K562 (cell line): ENCODE data around the gene SARS2. TPM values are rescaled to one million over a fixed set of nuclear protein-coding genes. Genes with fewer than 3 reads are reported as not detected.
A peak's percentile ranks its signal among the peaks of the same experiment; 100 is the strongest.

ENCODE experiments used
- ATAC-seq: fragments of 200-7000 bp; cut with Tn5 transposase; 3 replicates; pipeline ENCODE4 v1.9.1; 2020; ENCODE audit warnings: moderate library complexity
- BruUV-seq: library from RNA; stranded (reverse); fragments of 400-500 nt; replicated peaks from 2 replicates; lab custom pipeline; 2021; lab: Mats Ljungman, UMichigan
- CTCF ChIA-PET: fragments of 300-600 bp; formaldehyde crosslinking; extraction: SDS; loops from one replicate; lab custom pipeline; 2021; ENCODE audit warnings: low intra/inter-chr PET ratio; lab: Yijun Ruan, JAX
- POLR2A ChIA-PET: fragments of 300-600, 350-650 bp; sonication (Branson Sonifier 250); formaldehyde crosslinking; extraction: SDS; loops from one replicate; lab custom pipeline; 2021; ENCODE audit warnings: antibody characterized with exemption, inconsistent platforms; lab: Yijun Ruan, JAX
- DNase-seq, 4 experiments: peaks; one replicate each; pipeline versions ENCODE4 v3.0.0 to v3.0.0-alpha.2; 2011 to 2018; ENCODE audit warnings: low spot score in 3 of 4, mixed read lengths in 3 of 4; ENCODE audit errors: extremely low read depth in 1 of 4
- FAIRE-seq: peaks from 2 replicates; lab custom pipeline; 2011; peaks lifted over from hg19 to GRCh38; lab: Jason Lieb, UNC
- H2AFZ ChIP-seq: 2 replicates; pipeline ENCODE4 v1.6.0; 2011; ENCODE audit warnings: low read depth, low read length, control low read depth, inconsistent platforms
- H3K27ac ChIP-seq: fragments of 200-600 bp; 3 replicates; pipeline ENCODE4 v1.8.0; 2011; ENCODE audit warnings: low read depth, mild to moderate bottlenecking, control low read depth, inconsistent platforms, low read length, moderate library complexity, mixed read lengths; ENCODE audit errors: extremely low read depth
- H3K27me3 ChIP-seq, 2 experiments: fragments of 300-600 bp in 1 of 2; 2 replicates in 1 of 2; 3 replicates in 1 of 2; pipeline versions ENCODE4 v1.6.0 to v1.8.0; 2011; ENCODE audit warnings: inconsistent platforms in 2 of 2, low read length in 2 of 2, mild to moderate bottlenecking in 1 of 2, mixed read lengths in 1 of 2, moderate library complexity in 1 of 2; ENCODE audit not compliant: control insufficient read depth in 2 of 2, insufficient read depth in 2 of 2
- H3K36me3 ChIP-seq: fragments of 300-600 bp; 3 replicates; pipeline ENCODE4 v1.8.0; 2011; ENCODE audit warnings: mild to moderate bottlenecking, low read length, inconsistent platforms; ENCODE audit not compliant: control insufficient read depth, insufficient read depth
- H3K4me1 ChIP-seq, 2 experiments: fragments of 200-600 bp in 1 of 2; replicated peaks in 1 of 2; 2 replicates in 1 of 2; 3 replicates in 1 of 2; pipeline versions ENCODE4 v1.5.1 to v1.8.0; 2011; ENCODE audit warnings: inconsistent platforms in 2 of 2, low read length in 2 of 2, mild to moderate bottlenecking in 1 of 2, mixed read lengths in 1 of 2, moderate library complexity in 1 of 2; ENCODE audit not compliant: control insufficient read depth in 2 of 2, insufficient read depth in 2 of 2
- H3K4me2 ChIP-seq: 2 replicates; pipeline ENCODE4 v1.6.1; 2011; ENCODE audit warnings: low read length, control low read depth, inconsistent platforms, mixed read lengths; ENCODE audit not compliant: insufficient read depth
- H3K4me3 ChIP-seq: fragments of 200-600 bp; sonication (generic), shearing (Covaris generic); 2 replicates; pipeline ENCODE4 v1.5.1; 2016; ENCODE audit warnings: control low read depth, inconsistent platforms
- H3K79me2 ChIP-seq: fragments of 200-600 bp; 3 replicates; pipeline ENCODE4 v1.8.0; 2011; ENCODE audit warnings: low read length, inconsistent platforms; ENCODE audit not compliant: control insufficient read depth, insufficient read depth
- H3K9ac ChIP-seq, 2 experiments: 2 replicates each; pipeline versions ENCODE4 v1.6.0 to v1.6.1; 2011; ENCODE audit warnings: low read depth in 2 of 2, low read length in 2 of 2, control low read depth in 1 of 2, inconsistent platforms in 1 of 2, mild to moderate bottlenecking in 1 of 2, mixed read lengths in 1 of 2; ENCODE audit not compliant: insufficient read depth in 1 of 2
- H3K9me1 ChIP-seq: one replicate; pipeline ENCODE4 v1.6.0; 2011; ENCODE audit warnings: inconsistent platforms, mild to moderate bottlenecking, low read length, moderate library complexity; ENCODE audit not compliant: control insufficient read depth, insufficient read depth
- H3K9me3 ChIP-seq: replicated peaks from 2 replicates; pipeline ENCODE4 v1.5.1; 2011; ENCODE audit warnings: low read depth, low read length, inconsistent platforms; ENCODE audit not compliant: control insufficient read depth, insufficient read depth
- H4K20me1 ChIP-seq: replicated peaks from 2 replicates; pipeline ENCODE4 v1.6.1; 2011; ENCODE audit warnings: low read length, inconsistent platforms, mixed read lengths; ENCODE audit not compliant: control insufficient read depth, insufficient read depth
- CTCF ChIP-seq, 3 experiments: IDR thresholded peaks in 2 of 3; conservative IDR thresholded peaks in 1 of 3; 2 replicates each; pipeline ENCODE4 v1.5.1; 2011 to 2012; ENCODE audit warnings: low read length in 3 of 3, mild to moderate bottlenecking in 3 of 3, control low read depth in 2 of 3, improper control_type of control experiment in 1 of 3, inconsistent platforms in 1 of 3, low read depth in 1 of 3, mixed read lengths in 1 of 3, moderate library complexity in 1 of 3; ENCODE audit not compliant: insufficient read depth in 2 of 3
- FIP1L1 ChIP-seq: fragments of 200-400 bp; formaldehyde crosslinking; IDR thresholded peaks from 2 replicates; pipeline ENCODE4 v1.6.1; 2018; ENCODE audit warnings: mild to moderate bottlenecking, low read depth, low read length; ENCODE audit not compliant: poor library complexity, severe bottlenecking
- POLR2G ChIP-seq: fragments of 200-400 bp; formaldehyde crosslinking; IDR thresholded peaks from 2 replicates; pipeline ENCODE4 v1.6.1; 2017; ENCODE audit warnings: low read depth, mild to moderate bottlenecking, antibody characterized with exemption, low read length, moderate library complexity
- RAD21 ChIP-seq, 2 experiments: fragments of 250-450 bp in 1 of 2; fragments of 450-650 bp in 1 of 2; sonication (Bioruptor Pico) in 1 of 2; formaldehyde crosslinking in 1 of 2; IDR thresholded peaks in 1 of 2; conservative IDR thresholded peaks in 1 of 2; 2 replicates each; pipeline versions ENCODE4 v1.4.0 to v1.8.0; 2020 to 2022; ENCODE audit warnings: mild to moderate bottlenecking in 2 of 2, moderate library complexity in 1 of 2
- WGBS: fragments of 100-300 bp; shearing (Covaris generic); methylation state at CpG from one replicate; pipeline ENCODE4 v1.1.6; 2016; ENCODE audit warnings: low coverage, mixed read lengths; ENCODE audit not compliant: insufficient coverage; ENCODE audit errors: missing lambda C conversion rate; 5-methylcytosine and 5-hydroxymethylcytosine counted together
- in situ Hi-C: fragments of 300-500 bp; cut with MboI; formaldehyde crosslinking; loops from 4 replicates; pipeline ENCODE4 v1.15.0; 2018; ENCODE audit warnings: inconsistent platforms, mixed read lengths
- intact Hi-C: fragments of 100-400 bp; cut with micrococcal nuclease; formaldehyde crosslinking; loops from 2 replicates; pipeline ENCODE4 v1.14.2; 2022
- polyA plus RNA-seq, 8 experiments: library from polyadenylated mRNA; depleted of rRNA in 4 of 8; stranded (reverse) in 5 of 8; unstranded in 3 of 8; fragments of >200 nt; fragmentation: Nextera tagmentation in 2 of 8; fragmentation: Illumina TruSeq in 1 of 8; extraction: Ambion mirVana in 2 of 8; extraction: Trizol in 1 of 8; gene quantifications; 2 replicates each; pipeline versions ENCODE4 v1.2.1 to v1.2.3, GENCODE V29; 2011 to 2014; ENCODE audit warnings: inconsistent platforms in 1 of 8, missing spikeins in 1 of 8
- total RNA-seq, 7 experiments: library from RNA; depleted of rRNA in 6 of 7; stranded (reverse); fragments of >200 nt in 6 of 7; fragmentation: Illumina TruSeq in 2 of 7; extraction: Trizol in 2 of 7; gene quantifications; 2 replicates each; pipeline versions ENCODE4 v1.2.1 to v1.2.3, GENCODE V29; 2011 to 2021; ENCODE audit warnings: low replicate concordance in 1 of 7

The SARS2 gene
- total and polyA plus RNA-seq, 9 of the 15 experiments (the other 6 are each of a cell fraction or from before 2014, with no cell fraction given) = 3.1 to 59.1 (median 31.7) TPM

GRCh38 chr19:38917921-38918491, 12.6 kb downstream of the SARS2 start:
- POLR2A ChIA-PET = interaction anchor here (1.0 to 1.2 kb wide), 2 partner anchors 9 to 12 kb away, joined by 3 to 4 read pairs; no protein-coding TSS in a partner anchor
- BruUV-seq = no TSS peak

More at GRCh38 chr19:38917921-38918491, 12.6 kb downstream of the SARS2 start:
- WGBS = 78% methylated on average over 12 of the region's 13 CpGs
- Histone ChIP-seq H4K20me1 (no peaks in the 10 kb centered on the region), H3K79me2 (no peaks in the 10 kb centered on the region), H3K4me1 (peaks cover 0 to 40% of the 10 kb centered on the region in 2 experiments; a peak in 3 of 5 replicates), H3K9me1 (no peaks in the 10 kb centered on the region), H3K27me3 (no peaks in the 10 kb centered on the region), H3K27ac (no peak overlapping the region), H2AFZ (no peak overlapping the region), H3K4me2 (no peak overlapping the region), H3K36me3 (peaks cover 26% of the 10 kb centered on the region; the same call in 1 of the 3 replicates), H3K9ac (peak overlapping the region in 1 of 2 experiments; percentile 71; a peak in 2 of 4 replicates), H3K9me3 (no peaks in the 10 kb centered on the region), H3K4me3 (no peak overlapping the region)
- DNase-seq (peak in 1 of 4 experiments; percentile 25), ATAC-seq (peak; percentile 63), FAIRE-seq (no peak)
- intact Hi-C loops = no loop called here
- in situ Hi-C loops = no loop called here
- TF ChIP-seq FIP1L1 (no peak), RAD21 (CRISPR knock-in tag; conservative IDR thresholded peaks at IDR 0.05 in 1 of 2, IDR thresholded peaks at IDR 0.05 in 1 of 2) (peak in 1 of 2 experiments; percentile 33; a peak in 2 of 4 replicates), CTCF (IDR thresholded peaks at IDR 0.05 in 2 of 3, conservative IDR thresholded peaks at IDR 0.05 in 1 of 3; ENCODE audit: insufficient read depth in 2 of 3, low read depth in 1 of 3, low read length in 3 of 3) (peak; percentile 20 to 31 (median 26); a peak in 3 of 6 replicates), POLR2G (peak; percentile 20)
- CTCF ChIA-PET = interaction anchor here (0.6 kb wide), 1 partner anchor 188 kb away, joined by 3 read pairs; no protein-coding TSS in a partner anchor
